Large intestine (tissue), 3 donors: ENCODE data around the gene KIAA1210. TPM values are rescaled to one million over a fixed set of nuclear protein-coding genes. Genes with fewer than 3 reads are reported as not detected.

Experiments used
- DNase-seq, 2 donors: peaks; one replicate each; pipeline versions ENCODE4 v3.0.0 to v3.0.0-alpha.2; 2013
- H3K27ac ChIP-seq: one replicate; pipeline ENCODE4 v1.5.1; 2013; ENCODE audit warnings: low read length
- H3K27me3 ChIP-seq: 2 replicates; pipeline ENCODE4 v1.6.1; 2013; ENCODE audit warnings: low read length; ENCODE audit not compliant: control insufficient read depth, insufficient read depth
- H3K36me3 ChIP-seq: 2 replicates; pipeline ENCODE4 v1.6.1; 2013; ENCODE audit warnings: low read length; ENCODE audit not compliant: control insufficient read depth, insufficient read depth
- H3K4me1 ChIP-seq: one replicate; pipeline ENCODE4 v1.6.1; 2013; ENCODE audit warnings: low read length; ENCODE audit not compliant: control insufficient read depth, insufficient read depth
- H3K4me3 ChIP-seq: one replicate; pipeline ENCODE4 v1.5.1; 2013; ENCODE audit warnings: low read length
- H3K9me3 ChIP-seq: one replicate; pipeline ENCODE4 v1.6.1; 2013; ENCODE audit warnings: mild to moderate bottlenecking, low read depth, low read length, moderate library complexity; ENCODE audit not compliant: control insufficient read depth
- WGBS: methylation state at CpG from one replicate; pipeline ENCODE4 v1.1.5; 2013; ENCODE audit warnings: low lambda C conversion rate; ENCODE audit not compliant: insufficient coverage; 5-methylcytosine and 5-hydroxymethylcytosine counted together
- polyA plus RNA-seq: library from polyadenylated mRNA; unstranded; fragments of 120-200 nt; gene quantifications from one replicate; pipeline ENCODE4 v1.2.1, GENCODE V29; 2013

KIAA1210 gene
- polyA plus RNA-seq, 1 donor: 0.03 TPM

GRCh38 chrX:119094819-119095218 lies 32.8 kb downstream of the KIAA1210 start:
- no peaks in the 10 kb centered on the region for H3K4me1 ChIP-seq
- no peaks in the 10 kb centered on the region for H3K27me3 ChIP-seq
- no peak overlapping the region for H3K27ac ChIP-seq
- no peaks in the 10 kb centered on the region for H3K9me3 ChIP-seq
- no peak for DNase-seq
- no CpG with 5 or more reads among the region's 3 CpGs for WGBS
- no peaks in the 10 kb centered on the region for H3K36me3 ChIP-seq
- H3K4me3 ChIP-seq: no peak overlapping the region

GRCh38 chrX:119093991-119094735 lies 33.4 kb downstream of the KIAA1210 start:
- H3K4me3 ChIP-seq: no peak overlapping the region
- H3K9me3 ChIP-seq: no peaks in the 10 kb centered on the region
- no peaks in the 10 kb centered on the region for H3K36me3 ChIP-seq
- WGBS: no CpG with 5 or more reads among the region's 7 CpGs
- no peaks in the 10 kb centered on the region for H3K4me1 ChIP-seq
- no peak for DNase-seq
- no peak overlapping the region for H3K27ac ChIP-seq
- H3K27me3 ChIP-seq: no peaks in the 10 kb centered on the region

- Histone ChIP-seq H3K27ac (no peak overlapping the region), H3K36me3 (no peaks in the 10 kb centered on the region), H3K9me3 (no peaks in the 10 kb centered on the region), H3K4me3 (no peak overlapping the region), H3K4me1 (no peaks in the 10 kb centered on the region), H3K27me3 (no peaks in the 10 kb centered on the region)
- no peak for DNase-seq
- no CpG with 5 or more reads among the region's 1 CpG for WGBS
These were observed 37.0 kb downstream of the KIAA1210 start for GRCh38 chrX:119090627-119091026.

- DNase-seq: no peak
- H3K4me1 ChIP-seq: no peaks in the 10 kb centered on the region
- WGBS: no CpG with 5 or more reads among the region's 1 CpG
- no peaks in the 10 kb centered on the region for H3K9me3 ChIP-seq
- no peak overlapping the region for H3K27ac ChIP-seq
- no peak overlapping the region for H3K4me3 ChIP-seq
- H3K36me3 ChIP-seq: no peaks in the 10 kb centered on the region
- H3K27me3 ChIP-seq: no peaks in the 10 kb centered on the region
These were observed 38.0 kb downstream of the KIAA1210 start for GRCh38 chrX:119089619-119090018.

- Histone ChIP-seq H3K9me3 (no peaks in the 10 kb centered on the region), H3K27me3 (no peaks in the 10 kb centered on the region), H3K36me3 (no peaks in the 10 kb centered on the region), H3K27ac (no peak overlapping the region), H3K4me3 (no peak overlapping the region), H3K4me1 (no peaks in the 10 kb centered on the region)
- no CpG with 5 or more reads among the region's 1 CpG for WGBS
- DNase-seq: no peak
These were observed 40.5 kb downstream of the KIAA1210 start for GRCh38 chrX:119087121-119087520.

- no peaks in the 10 kb centered on the region for H3K27me3 ChIP-seq
- WGBS: no CpG with 5 or more reads among the region's 3 CpGs
- H3K27ac ChIP-seq: no peak overlapping the region
- H3K4me3 ChIP-seq: no peak overlapping the region
- no peaks in the 10 kb centered on the region for H3K36me3 ChIP-seq
- DNase-seq: no peak
- no peaks in the 10 kb centered on the region for H3K4me1 ChIP-seq
- no peaks in the 10 kb centered on the region for H3K9me3 ChIP-seq
These were observed 42.8 kb downstream of the KIAA1210 start for GRCh38 chrX:119084766-119085165.

- H3K27ac ChIP-seq: no peak overlapping the region
- H3K27me3 ChIP-seq: no peaks in the 10 kb centered on the region
- no peak for DNase-seq
- WGBS: no CpG with 5 or more reads among the region's 1 CpG
- H3K4me3 ChIP-seq: no peak overlapping the region
- H3K9me3 ChIP-seq: no peaks in the 10 kb centered on the region
- H3K4me1 ChIP-seq: no peaks in the 10 kb centered on the region
- H3K36me3 ChIP-seq: no peaks in the 10 kb centered on the region
These were observed 45.3 kb downstream of the KIAA1210 start for GRCh38 chrX:119082278-119082677.

- no peak overlapping the region for H3K27ac ChIP-seq
- no peaks in the 10 kb centered on the region for H3K4me1 ChIP-seq
- no peak overlapping the region for H3K4me3 ChIP-seq
- no peak for DNase-seq
- H3K27me3 ChIP-seq: no peaks in the 10 kb centered on the region
- H3K9me3 ChIP-seq: no peaks in the 10 kb centered on the region
- WGBS: no CpG with 5 or more reads among the region's 3 CpGs
- H3K36me3 ChIP-seq: no peaks in the 10 kb centered on the region
These were observed 52.2 kb downstream of the KIAA1210 start for GRCh38 chrX:119075270-119076025.

- no CpG with 5 or more reads among the region's 19 CpGs for WGBS
These were observed 53.7 kb downstream of the KIAA1210 start for GRCh38 chrX:119073911-119074310.

GRCh38 chrX:119073200-119073905 lies 54.3 kb downstream of the KIAA1210 start:
- Histone ChIP-seq H3K27me3 (no peaks in the 10 kb centered on the region), H3K36me3 (no peaks in the 10 kb centered on the region), H3K4me3 (no peak overlapping the region), H3K9me3 (no peaks in the 10 kb centered on the region), H3K27ac (no peak overlapping the region), H3K4me1 (no peaks in the 10 kb centered on the region)
- WGBS: no CpG with 5 or more reads among the region's 43 CpGs
- no peak for DNase-seq

More at GRCh38 chrX:119073911-119074310, 53.7 kb downstream of the KIAA1210 start:
- H3K27ac ChIP-seq: no peak overlapping the region
- H3K4me1 ChIP-seq: no peaks in the 10 kb centered on the region
- H3K9me3 ChIP-seq: no peaks in the 10 kb centered on the region
- no peaks in the 10 kb centered on the region for H3K27me3 ChIP-seq
- DNase-seq: no peak
- no peak overlapping the region for H3K4me3 ChIP-seq
- no peaks in the 10 kb centered on the region for H3K36me3 ChIP-seq
